ENCODE measurements around the gene GPR42. TPM values are rescaled to one million over a fixed set of nuclear protein-coding genes. Genes with fewer than 3 reads are reported as not detected.

GPR42 gene
- total RNA-seq, 1 experiment from 2014 or later: not detected

DNA sequence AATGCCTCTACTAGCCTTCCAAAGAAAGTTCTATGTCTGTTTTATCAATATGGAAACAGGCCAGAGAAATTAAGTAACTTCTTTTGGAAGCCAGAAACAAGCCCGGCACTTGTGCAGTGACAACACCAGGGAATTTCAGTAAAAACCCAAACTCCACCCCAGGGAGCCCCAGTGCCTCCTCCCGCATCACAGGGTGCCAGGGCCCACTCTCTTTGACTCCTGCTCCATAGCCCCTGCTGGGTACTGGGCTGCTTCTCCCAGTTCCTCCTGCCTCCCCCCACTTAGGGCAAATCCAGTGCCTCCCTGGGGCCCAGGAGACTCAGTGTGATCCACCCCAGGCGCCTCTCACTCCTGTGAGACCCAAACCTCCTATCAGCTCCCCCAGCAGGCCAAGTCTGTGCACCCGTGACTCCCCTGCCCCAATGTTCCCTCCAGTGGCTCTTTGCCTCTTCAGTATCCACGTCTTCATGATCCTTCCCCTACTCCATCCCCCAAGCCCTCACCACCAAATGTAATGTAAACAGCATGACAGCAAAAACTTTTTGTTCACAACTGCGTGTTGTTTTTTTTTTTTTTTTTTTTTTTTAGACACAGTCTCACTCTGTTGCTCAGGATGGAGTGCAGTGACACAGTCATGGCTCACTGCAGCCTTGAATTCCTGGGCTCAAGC lies 14.9 kb upstream of the GPR42 start:
- Histone ChIP-seq H3K9me3 (ENCODE audit: control insufficient read depth in 1 of 2, insufficient read depth in 1 of 2, low read depth in 1 of 2, low read length in 2 of 2) (no peaks in the 10 kb centered on the region), H3K27me3 (ENCODE audit: insufficient read depth, low read length) (peaks cover 4% of the 10 kb centered on the region; the same call in 1 of the 2 replicates), H3K79me2 (ENCODE audit: insufficient read depth, low read length) (no peaks in the 10 kb centered on the region), H3K9ac (ENCODE audit: low read length) (no peak overlapping the region), H3K4me1 (ENCODE audit: control insufficient read depth in 1 of 2, insufficient read depth in 2 of 2, low read length in 2 of 2) (peaks cover 0 to 7% of the 10 kb centered on the region in 2 experiments; a peak in 1 of 4 replicates), H3K4me2 (ENCODE audit: low read length) (no peak overlapping the region), H2AFZ (ENCODE audit: low read depth, low read length, poor library complexity, severe bottlenecking) (no peak overlapping the region), H3K36me3 (ENCODE audit: control insufficient read depth in 1 of 2, insufficient read depth in 2 of 2, low read length in 2 of 2) (no peaks in the 10 kb centered on the region), H3K9me2 (ENCODE audit: insufficient read depth) (no peaks in the 10 kb centered on the region), H3K4me3 (replicated peaks in 1 of 2; ENCODE audit: low read depth in 1 of 2, low read length in 2 of 2) (no peak overlapping the region), H4K20me1 (ENCODE audit: insufficient read depth) (no peaks in the 10 kb centered on the region), H3K27ac (ENCODE audit: low read depth, low read length) (no peak overlapping the region)
- ChIA-PET RAD21 (ENCODE audit: low non-redundant PET in 1 of 2, low total read pairs in 2 of 2, uncharacterized antibody in 2 of 2, unreplicated experiment in 2 of 2) (no interaction called here), POLR2A (no interaction called here), CTCF (no interaction called here)
- no peak for TF ChIP-seq POLR2A (IDR thresholded peaks at IDR 0.05; ENCODE audit: borderline replicate concordance, extremely low read depth, insufficient read depth, insufficient read length)
- TF ChIP-seq, protein P1, sequence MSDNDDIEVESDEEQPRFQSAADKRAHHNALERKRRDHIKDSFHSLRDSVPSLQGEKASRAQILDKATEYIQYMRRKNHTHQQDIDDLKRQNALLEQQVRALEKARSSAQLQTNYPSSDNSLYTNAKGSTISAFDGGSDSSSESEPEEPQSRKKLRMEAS (IDR thresholded peaks at IDR 0.05): no peak
- DNase-seq (ENCODE audit: low read depth, low spot score) (no peak), ATAC-seq (no peak)
- no TSS peak for BruUV-seq (replicated peaks)
- intact Hi-C loops (cut with micrococcal nuclease): loop anchor here (10.0 kb wide), 1 partner anchor 359 kb away; the partner anchor contains the start of gene KMT2B

DNA sequence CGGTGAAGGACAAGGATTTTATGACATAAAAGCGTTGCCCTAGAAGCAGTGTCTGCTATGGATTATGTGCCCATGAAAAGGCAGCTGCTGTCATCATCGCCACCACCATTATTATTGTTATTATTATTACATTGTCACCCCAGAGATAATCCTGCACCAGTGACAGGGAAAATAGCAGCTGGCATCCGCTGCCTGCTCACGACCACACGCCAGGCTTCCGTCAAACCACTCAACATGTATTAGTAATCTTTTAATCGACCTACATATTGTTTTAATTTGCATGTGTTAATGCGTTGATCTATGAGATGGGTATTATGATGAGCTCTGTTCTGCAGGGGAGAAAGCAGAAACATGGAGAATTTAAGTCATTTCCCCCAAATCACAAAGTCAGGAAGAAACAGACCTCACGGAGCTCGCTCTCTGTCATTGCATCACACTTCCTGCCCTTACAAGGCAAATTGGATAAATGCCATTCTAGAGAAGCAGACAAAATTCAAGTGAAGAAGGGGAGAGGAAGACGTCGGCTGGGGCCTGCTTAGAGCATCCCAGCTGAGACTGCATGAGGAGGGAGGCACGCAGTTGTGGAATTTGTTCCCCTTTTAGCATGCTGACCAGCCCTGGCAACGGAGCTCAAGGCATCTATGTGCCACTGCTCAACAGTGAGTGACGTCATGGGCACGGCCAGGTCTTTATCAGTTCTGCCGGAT lies 12.8 kb upstream of the GPR42 start, which contains the start of gene FFAR3:
Gene FFAR3 (plus strand): TSS at position 594 of the 707 bp plus-strand sequence. CDS start 431 bp downstream, outside the sequence.
- ChIA-PET POLR2A (interaction anchor here (1.1 kb wide), 1 partner anchor 17 kb away, joined by 3 read pairs; no protein-coding TSS in a partner anchor), RAD21 (ENCODE audit: low non-redundant PET in 1 of 2, low total read pairs in 2 of 2, uncharacterized antibody in 2 of 2, unreplicated experiment in 2 of 2) (no interaction called here), CTCF (interaction anchor here (0.8 to 0.9 kb wide), 2 partner anchors 16 to 137 kb away, joined by 3 to 4 read pairs; no protein-coding TSS in a partner anchor)
- H3K79me2 ChIP-seq (ENCODE audit: insufficient read depth, low read length): no peaks in the 10 kb centered on the region
- ATAC-seq (no peak), DNase-seq (ENCODE audit: low read depth, low spot score) (no peak)
- H2AFZ ChIP-seq (ENCODE audit: low read depth, low read length, poor library complexity, severe bottlenecking): no peak within 1 kb of the TSS
- peaks cover 0 to under 1% of the 10 kb centered on the region in 2 experiments; a peak in 1 of 4 replicates for H3K4me1 ChIP-seq (ENCODE audit: control insufficient read depth in 1 of 2, insufficient read depth in 2 of 2, low read length in 2 of 2)
- no peak within 1 kb of the TSS for H3K4me2 ChIP-seq (ENCODE audit: low read length)
- no peak within 1 kb of the TSS for H3K9ac ChIP-seq (ENCODE audit: low read length)
- no peaks in the 10 kb centered on the region for H3K9me3 ChIP-seq (ENCODE audit: control insufficient read depth in 1 of 2, insufficient read depth in 1 of 2, low read depth in 1 of 2, low read length in 2 of 2)
- intact Hi-C loops (cut with micrococcal nuclease): loop anchor here (10.0 kb wide), 1 partner anchor 357 kb away; the partner anchor contains the start of gene KMT2B
- no TSS peak for BruUV-seq (replicated peaks)
- no peaks in the 10 kb centered on the region for H4K20me1 ChIP-seq (ENCODE audit: insufficient read depth)
- H3K4me3 ChIP-seq (replicated peaks in 1 of 2; ENCODE audit: low read depth in 1 of 2, low read length in 2 of 2): no peak within 1 kb of the TSS
- no peak within 1 kb of the TSS for H3K27ac ChIP-seq (ENCODE audit: low read depth, low read length)
- H3K27me3 ChIP-seq (ENCODE audit: insufficient read depth, low read length): peaks cover 4% of the 10 kb centered on the region; the same call in 1 of the 2 replicates
- H3K36me3 ChIP-seq (ENCODE audit: control insufficient read depth in 1 of 2, insufficient read depth in 2 of 2, low read length in 2 of 2): no peaks in the 10 kb centered on the region
- H3K9me2 ChIP-seq (ENCODE audit: insufficient read depth): no peaks in the 10 kb centered on the region
- TF ChIP-seq POLR2A (IDR thresholded peaks at IDR 0.05; ENCODE audit: borderline replicate concordance, extremely low read depth, insufficient read depth, insufficient read length): no peak
- TF ChIP-seq TCF7L2 (IDR thresholded peaks at IDR 0.05; ENCODE audit: borderline replicate concordance, extremely low read depth, insufficient read depth, insufficient read length): no peak
- TF ChIP-seq POLR2AphosphoS5 (IDR thresholded peaks at IDR 0.05; ENCODE audit: low read depth, low read length): no peak
- TF ChIP-seq ZBTB33 (IDR thresholded peaks at IDR 0.05; ENCODE audit: extremely low read depth, insufficient replicate concordance, low read length): no peak
- no peak for TF ChIP-seq FOSL1 (IDR thresholded peaks at IDR 0.05; ENCODE audit: low read depth)
- TF ChIP-seq ELF1 (IDR thresholded peaks at IDR 0.05; ENCODE audit: borderline replicate concordance, low read depth): no peak
- TF ChIP-seq RAD21 (IDR thresholded peaks at IDR 0.05; ENCODE audit: low read depth): no peak
- no peak for TF ChIP-seq EZH2 (IDR thresholded peaks at IDR 0.05)
- no peak for TF ChIP-seq CBX3 (IDR thresholded peaks at IDR 0.05; ENCODE audit: low read depth)
- TF ChIP-seq JUND (IDR thresholded peaks at IDR 0.05): no peak
- TF ChIP-seq SIN3A (IDR thresholded peaks at IDR 0.05; ENCODE audit: low read depth): no peak
- TF ChIP-seq, protein P2, sequence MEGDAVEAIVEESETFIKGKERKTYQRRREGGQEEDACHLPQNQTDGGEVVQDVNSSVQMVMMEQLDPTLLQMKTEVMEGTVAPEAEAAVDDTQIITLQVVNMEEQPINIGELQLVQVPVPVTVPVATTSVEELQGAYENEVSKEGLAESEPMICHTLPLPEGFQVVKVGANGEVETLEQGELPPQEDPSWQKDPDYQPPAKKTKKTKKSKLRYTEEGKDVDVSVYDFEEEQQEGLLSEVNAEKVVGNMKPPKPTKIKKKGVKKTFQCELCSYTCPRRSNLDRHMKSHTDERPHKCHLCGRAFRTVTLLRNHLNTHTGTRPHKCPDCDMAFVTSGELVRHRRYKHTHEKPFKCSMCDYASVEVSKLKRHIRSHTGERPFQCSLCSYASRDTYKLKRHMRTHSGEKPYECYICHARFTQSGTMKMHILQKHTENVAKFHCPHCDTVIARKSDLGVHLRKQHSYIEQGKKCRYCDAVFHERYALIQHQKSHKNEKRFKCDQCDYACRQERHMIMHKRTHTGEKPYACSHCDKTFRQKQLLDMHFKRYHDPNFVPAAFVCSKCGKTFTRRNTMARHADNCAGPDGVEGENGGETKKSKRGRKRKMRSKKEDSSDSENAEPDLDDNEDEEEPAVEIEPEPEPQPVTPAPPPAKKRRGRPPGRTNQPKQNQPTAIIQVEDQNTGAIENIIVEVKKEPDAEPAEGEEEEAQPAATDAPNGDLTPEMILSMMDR (IDR thresholded peaks at IDR 0.05 in 2 of 3, conservative IDR thresholded peaks at IDR 0.05 in 1 of 3; ENCODE audit: borderline replicate concordance in 1 of 3, insufficient read depth in 1 of 3, low read depth in 2 of 3, low read length in 2 of 3): no peak
- TF ChIP-seq, protein P1 (IDR thresholded peaks at IDR 0.05): no peak
